Endodermal cell (in vitro differentiated cells): ENCODE data around the gene ASPHD1. TPM values are rescaled to one million over a fixed set of nuclear protein-coding genes. Genes with fewer than 3 reads are reported as not detected.

Experiments
- DNase-seq: peaks from one replicate; pipeline ENCODE4 v3.0.0-alpha.2; 2017
- H3K27ac ChIP-seq: 2 replicates; pipeline ENCODE4 v1.5.1; 2013; ENCODE audit warnings: mild to moderate bottlenecking, low read depth, low read length, moderate library complexity
- H3K27me3 ChIP-seq: 2 replicates; pipeline ENCODE4 v1.6.1; 2013; ENCODE audit warnings: mild to moderate bottlenecking, low read length, moderate library complexity; ENCODE audit not compliant: insufficient read depth, control insufficient read depth, poor library complexity, severe bottlenecking
- H3K36me3 ChIP-seq: 2 replicates; pipeline ENCODE4 v1.7.0; 2013; ENCODE audit warnings: mild to moderate bottlenecking, low read length, moderate library complexity; ENCODE audit not compliant: control insufficient read depth, insufficient read depth
- H3K4me1 ChIP-seq: one replicate; pipeline ENCODE4 v1.7.0; 2013; ENCODE audit warnings: low read length; ENCODE audit not compliant: control insufficient read depth, insufficient read depth
- H3K4me3 ChIP-seq: 2 replicates; pipeline ENCODE4 v1.5.1; 2013; ENCODE audit warnings: mild to moderate bottlenecking, low read length, moderate library complexity
- H3K9ac ChIP-seq: 2 replicates; pipeline ENCODE4 v1.6.1; 2013; ENCODE audit warnings: mild to moderate bottlenecking, low read length, moderate library complexity; ENCODE audit not compliant: poor library complexity, severe bottlenecking; ENCODE audit errors: extremely low read depth
- H3K9me3 ChIP-seq: 2 replicates; pipeline ENCODE4 v1.6.1; 2013; ENCODE audit warnings: mild to moderate bottlenecking, low read length, moderate library complexity; ENCODE audit not compliant: control insufficient read depth
- H3K27ac Mint-ChIP-seq: 2 replicates; pipeline ENCODE4 v1.8.0; 2020; ENCODE audit warnings: mixed read lengths
- H3K27me3 Mint-ChIP-seq: 2 replicates; pipeline ENCODE4 v1.8.0; 2021; ENCODE audit warnings: mild to moderate bottlenecking, mixed read lengths; ENCODE audit not compliant: insufficient read depth
- H3K36me3 Mint-ChIP-seq: 2 replicates; pipeline ENCODE4 v1.8.0; 2020; ENCODE audit warnings: low read depth, mixed read lengths
- H3K4me1 Mint-ChIP-seq: 2 replicates; pipeline ENCODE4 v1.8.0; 2020; ENCODE audit warnings: mixed read lengths
- H3K4me3 Mint-ChIP-seq: 2 replicates; pipeline ENCODE4 v1.8.0; 2020; ENCODE audit warnings: mild to moderate bottlenecking, moderate library complexity, mixed read lengths
- H3K9me3 Mint-ChIP-seq: 2 replicates; pipeline ENCODE4 v1.8.0; 2020; ENCODE audit warnings: mild to moderate bottlenecking, mixed read lengths
- CTCF ChIP-seq: fragments of 200-600 bp; sonication (generic); conservative IDR thresholded peaks from 2 replicates; pipeline ENCODE4 v1.5.0; 2021; ENCODE audit warnings: antibody characterized with exemption, mild to moderate bottlenecking
- WGBS, 2 experiments: methylation state at CpG; one replicate each; pipeline versions ENCODE4 v1.1.5 to v1.1.7; 2013; ENCODE audit warnings: missing lambda C conversion rate in 2 of 2, mixed read lengths in 1 of 2; ENCODE audit not compliant: insufficient coverage in 1 of 2, insufficient read length in 1 of 2; 5-methylcytosine and 5-hydroxymethylcytosine counted together
- total RNA-seq, 2 donors: library from RNA; stranded (reverse); fragmentation: NEBNext Ultra II Directional in 1 of 2; extraction: Animal tissue kit (Norgen Biotek cat#: 25700) in 1 of 2; gene quantifications; 2 replicates in 1 of 2; 3 replicates in 1 of 2; pipeline ENCODE4 v1.2.1, GENCODE V29; 2021

Gene ASPHD1
- total RNA-seq, 2 donors from 2014 or later, result 6.1 to 8.7 TPM

GRCh38 chr16:29894352-29894751, 5.9 kb upstream of the ASPHD1 start:
- TF ChIP-seq CTCF, result no peak
- Histone ChIP-seq H3K36me3 (peaks cover 21% of the 10 kb centered on the region), H3K27me3 (no peaks in the 10 kb centered on the region), H3K27ac (no peak overlapping the region), H3K4me3 (no peak overlapping the region), H3K9me3 (no peaks in the 10 kb centered on the region), H3K9ac (no peak overlapping the region), H3K4me1 (no peaks in the 10 kb centered on the region)
- Mint-ChIP-seq H3K27me3 (no peaks in the 10 kb centered on the region), H3K36me3 (peaks cover 20% of the 10 kb centered on the region), H3K9me3 (no peaks in the 10 kb centered on the region), H3K4me3 (no peak overlapping the region), H3K27ac (no peak overlapping the region), H3K4me1 (peaks cover 13% of the 10 kb centered on the region)
- 89 to 92% methylated on average over 3 to 4 of the region's 4 CpGs for WGBS, 2 experiments
- no peak for DNase-seq

DNA sequence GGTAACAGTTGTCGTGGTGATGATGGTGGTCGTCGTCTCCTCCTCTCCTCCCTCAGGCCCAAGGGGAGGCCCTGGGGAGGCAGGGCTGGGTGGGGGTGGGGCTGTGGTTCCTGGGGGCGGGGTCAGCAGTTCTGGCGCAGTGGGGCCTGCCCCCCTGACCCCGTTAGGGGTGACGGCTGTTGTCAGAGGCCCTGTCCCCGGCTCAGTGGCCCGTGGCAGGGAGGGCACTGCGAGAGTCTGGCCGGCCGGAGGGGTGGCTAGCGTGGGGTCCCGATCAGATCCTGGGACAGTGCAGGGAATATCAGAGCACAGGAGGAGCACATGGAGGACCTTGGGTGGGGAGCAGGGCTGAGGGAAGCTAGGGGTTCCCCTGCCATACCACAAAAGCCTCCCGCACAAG, 3.4 kb upstream of the ASPHD1 start:
- no peaks in the 10 kb centered on the region for H3K27me3 Mint-ChIP-seq
- H3K27ac Mint-ChIP-seq, result no peak overlapping the region

DNA sequence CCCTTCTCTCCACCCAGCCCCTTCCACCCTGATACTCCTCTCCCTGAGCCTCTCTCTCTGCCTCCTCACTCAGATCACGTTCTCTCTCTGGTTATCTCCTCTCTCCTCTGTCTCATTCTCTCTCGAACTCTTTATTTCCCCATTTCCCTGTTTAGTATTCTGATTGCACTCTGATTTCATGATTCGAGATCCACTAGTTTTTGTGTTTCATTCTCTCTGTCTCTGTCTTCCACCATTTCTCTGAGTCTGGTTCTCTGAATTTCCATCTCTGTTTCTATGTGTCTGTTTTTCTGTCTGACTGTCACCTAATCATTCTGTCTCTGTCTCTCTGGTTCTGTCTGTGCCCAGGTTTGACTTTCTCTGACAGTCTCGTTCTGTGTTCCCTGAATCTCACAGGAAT, 3.0 kb upstream of the ASPHD1 start:
- no peak for TF ChIP-seq CTCF
- WGBS, 2 experiments, result 87 to 88% methylated on average over 4 of the region's 4 CpGs
- Histone ChIP-seq H3K27ac (no peak overlapping the region), H3K27me3 (no peaks in the 10 kb centered on the region), H3K4me1 (no peaks in the 10 kb centered on the region), H3K9ac (no peak overlapping the region), H3K4me3 (no peak overlapping the region), H3K36me3 (peaks cover 17% of the 10 kb centered on the region), H3K9me3 (no peaks in the 10 kb centered on the region)
- no peak overlapping the region for H3K4me3 Mint-ChIP-seq
- H3K27me3 Mint-ChIP-seq, result no peaks in the 10 kb centered on the region
- H3K9me3 Mint-ChIP-seq, result no peaks in the 10 kb centered on the region
- no peak overlapping the region for H3K27ac Mint-ChIP-seq
- peaks cover 14% of the 10 kb centered on the region for H3K36me3 Mint-ChIP-seq
- peaks cover 18% of the 10 kb centered on the region for H3K4me1 Mint-ChIP-seq
- no peak for DNase-seq

More for the DNA sequence above, 3.4 kb upstream of the ASPHD1 start:
- peaks cover 17% of the 10 kb centered on the region for H3K36me3 ChIP-seq
- DNase-seq, result no peak
- TF ChIP-seq CTCF, result no peak
- Mint-ChIP-seq H3K4me1 (peaks cover 18% of the 10 kb centered on the region), H3K36me3 (peaks cover 16% of the 10 kb centered on the region), H3K4me3 (no peak overlapping the region), H3K9me3 (no peaks in the 10 kb centered on the region)
- H3K27ac ChIP-seq, result no peak overlapping the region
- H3K27me3 ChIP-seq, result no peaks in the 10 kb centered on the region
- H3K9ac ChIP-seq, result no peak overlapping the region
- H3K9me3 ChIP-seq, result no peaks in the 10 kb centered on the region
- H3K4me3 ChIP-seq, result no peak overlapping the region
- WGBS, 2 experiments, result 79% methylated on average over 12 of the region's 15 CpGs; no CpG with 5 or more reads in 1 of the 2 experiments
- H3K4me1 ChIP-seq, result no peaks in the 10 kb centered on the region
